HEK293 (cell line): ENCODE measurements around the gene IFNL1.

ENCODE experiments used
- GLIS1 ChIP-seq: fragments of 450-650 bp; formaldehyde crosslinking; IDR thresholded peaks from 2 replicates; pipeline ENCODE4 v1.5.1; 2016; ENCODE audit warnings: missing biosample characterization, missing genetic modification characterization
- GLIS2 ChIP-seq: fragments of 450-650 bp; formaldehyde crosslinking; IDR thresholded peaks from 2 replicates; pipeline ENCODE4 v1.5.1; 2016; ENCODE audit warnings: missing biosample characterization, missing genetic modification characterization
- KLF16 ChIP-seq: fragments of 450-650 bp; formaldehyde crosslinking; IDR thresholded peaks from 2 replicates; pipeline ENCODE4 v1.5.1; 2017; ENCODE audit warnings: missing biosample characterization, missing genetic modification characterization
- SP7 ChIP-seq: fragments of 450-650 bp; formaldehyde crosslinking; IDR thresholded peaks from 2 replicates; pipeline ENCODE4 v1.5.1; 2016; ENCODE audit warnings: missing biosample characterization, missing genetic modification characterization
- ZFP41 ChIP-seq: fragments of 450-650 bp; formaldehyde crosslinking; IDR thresholded peaks from 2 replicates; pipeline ENCODE4 v1.5.1; 2016; ENCODE audit warnings: missing biosample characterization, missing genetic modification characterization, borderline replicate concordance
- ZFP69B ChIP-seq: fragments of 450-650 bp; formaldehyde crosslinking; IDR thresholded peaks from 2 replicates; pipeline ENCODE4 v1.5.1; 2016; ENCODE audit warnings: missing biosample characterization, missing genetic modification characterization
- ZNF146 ChIP-seq: fragments of 450-650 bp; formaldehyde crosslinking; IDR thresholded peaks from 2 replicates; pipeline ENCODE4 v1.5.1; 2016; ENCODE audit warnings: missing biosample characterization, missing genetic modification characterization
- ZNF157 ChIP-seq: fragments of 450-650 bp; formaldehyde crosslinking; IDR thresholded peaks from 2 replicates; pipeline ENCODE4 v1.5.1; 2016; ENCODE audit warnings: missing biosample characterization, missing genetic modification characterization
- ZNF174 ChIP-seq: fragments of 450-650 bp; formaldehyde crosslinking; IDR thresholded peaks from 2 replicates; pipeline ENCODE4 v1.5.0; 2017; ENCODE audit warnings: missing biosample characterization, mild to moderate bottlenecking, missing genetic modification characterization
- ZNF266 ChIP-seq: fragments of 450-650 bp; formaldehyde crosslinking; IDR thresholded peaks from 2 replicates; pipeline ENCODE4 v1.5.1; 2016; ENCODE audit warnings: missing biosample characterization, missing genetic modification characterization, low read depth
- ZNF501 ChIP-seq: fragments of 450-650 bp; formaldehyde crosslinking; IDR thresholded peaks from 2 replicates; pipeline ENCODE4 v1.5.1; 2016; ENCODE audit warnings: missing biosample characterization, missing genetic modification characterization
- ZNF626 ChIP-seq: fragments of 450-650 bp; sonication (Bioruptor Pico); formaldehyde crosslinking; IDR thresholded peaks from 2 replicates; pipeline ENCODE4 v1.5.1; 2018; ENCODE audit warnings: missing biosample characterization, missing genetic modification characterization, inconsistent platforms
- ZNF629 ChIP-seq: fragments of 450-650 bp; formaldehyde crosslinking; IDR thresholded peaks from 2 replicates; pipeline ENCODE4 v1.5.1; 2017; ENCODE audit warnings: missing biosample characterization, missing genetic modification characterization
- ZSCAN30 ChIP-seq: fragments of 450-650 bp; IDR thresholded peaks from 2 replicates; pipeline ENCODE4 v1.5.1; 2018; ENCODE audit warnings: missing biosample characterization, mild to moderate bottlenecking, missing genetic modification characterization, moderate library complexity
- TF ChIP-seq, protein P1 (sequence below): fragments of 450-650 bp; formaldehyde crosslinking; conservative IDR thresholded peaks from 2 replicates; pipeline ENCODE4 v1.5.1; 2016; ENCODE audit warnings: low read depth, missing biosample characterization, missing genetic modification characterization
- TF ChIP-seq, protein P2 (sequence below): fragments of 450-650 bp; formaldehyde crosslinking; IDR thresholded peaks from 2 replicates; pipeline ENCODE4 v1.5.1; 2016; ENCODE audit warnings: missing biosample characterization, missing genetic modification characterization, borderline replicate concordance
- TF ChIP-seq, protein P3 (sequence below): fragments of 450-650 bp; formaldehyde crosslinking; IDR thresholded peaks from 2 replicates; pipeline ENCODE4 v1.5.1; 2016; ENCODE audit warnings: missing biosample characterization, missing genetic modification characterization
- TF ChIP-seq, protein P4 (sequence below): fragments of 450-650 bp; formaldehyde crosslinking; IDR thresholded peaks from 2 replicates; pipeline ENCODE4 v1.5.1; 2016; ENCODE audit warnings: missing biosample characterization, missing genetic modification characterization
- TF ChIP-seq, protein P5 (sequence below): fragments of 450-650 bp; formaldehyde crosslinking; IDR thresholded peaks from 2 replicates; pipeline ENCODE4 v1.5.1; 2016; ENCODE audit warnings: missing biosample characterization, missing genetic modification characterization
- TF ChIP-seq, protein P6 (sequence below): fragments of 450-650 bp; formaldehyde crosslinking; IDR thresholded peaks from 2 replicates; pipeline ENCODE4 v1.5.1; 2016; ENCODE audit warnings: missing biosample characterization, missing genetic modification characterization

Gene IFNL1

DNA sequence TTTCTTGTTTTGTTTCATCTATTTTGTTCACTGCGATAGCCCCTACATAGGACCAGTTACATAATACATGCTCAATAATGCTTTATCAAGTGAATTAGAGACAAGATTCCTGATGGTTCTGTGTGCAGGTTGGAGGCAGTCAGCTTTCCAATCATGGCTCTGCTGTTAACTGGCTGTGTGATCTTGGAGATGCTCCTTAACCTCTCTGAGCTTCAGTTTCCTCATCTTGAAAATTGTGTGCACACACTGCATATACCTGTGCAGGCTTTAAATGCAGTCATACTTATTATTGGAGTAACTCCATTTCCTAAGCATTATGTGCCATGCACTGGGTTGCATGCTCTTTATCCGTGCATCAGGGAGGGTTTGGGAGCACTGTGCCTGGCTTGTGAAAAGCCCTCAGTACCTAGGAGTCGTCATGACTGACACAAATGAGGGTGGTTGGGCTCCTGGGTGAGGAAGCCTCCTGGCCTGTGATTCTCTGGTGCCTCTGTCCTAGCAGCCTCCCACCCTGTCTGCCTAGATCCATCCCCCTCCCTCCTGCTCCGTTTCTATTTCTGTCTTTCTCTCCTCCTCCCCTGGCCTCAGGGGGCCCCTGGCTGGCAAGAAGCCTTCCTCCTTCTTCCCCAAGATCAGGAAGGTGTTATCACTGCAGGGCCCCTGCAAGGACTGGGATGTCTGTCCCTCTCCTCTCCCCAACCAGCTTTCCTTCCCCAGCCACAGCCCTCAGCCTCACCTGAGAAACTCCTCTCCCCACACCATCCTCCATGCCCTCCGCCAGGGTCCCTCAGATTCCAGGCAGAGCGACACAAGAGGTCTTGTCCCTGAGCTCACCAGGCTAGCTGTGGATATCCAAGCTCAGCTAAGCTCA, 8.7 kb downstream of the IFNL1 start (continued):
- TF ChIP-seq, protein P1, sequence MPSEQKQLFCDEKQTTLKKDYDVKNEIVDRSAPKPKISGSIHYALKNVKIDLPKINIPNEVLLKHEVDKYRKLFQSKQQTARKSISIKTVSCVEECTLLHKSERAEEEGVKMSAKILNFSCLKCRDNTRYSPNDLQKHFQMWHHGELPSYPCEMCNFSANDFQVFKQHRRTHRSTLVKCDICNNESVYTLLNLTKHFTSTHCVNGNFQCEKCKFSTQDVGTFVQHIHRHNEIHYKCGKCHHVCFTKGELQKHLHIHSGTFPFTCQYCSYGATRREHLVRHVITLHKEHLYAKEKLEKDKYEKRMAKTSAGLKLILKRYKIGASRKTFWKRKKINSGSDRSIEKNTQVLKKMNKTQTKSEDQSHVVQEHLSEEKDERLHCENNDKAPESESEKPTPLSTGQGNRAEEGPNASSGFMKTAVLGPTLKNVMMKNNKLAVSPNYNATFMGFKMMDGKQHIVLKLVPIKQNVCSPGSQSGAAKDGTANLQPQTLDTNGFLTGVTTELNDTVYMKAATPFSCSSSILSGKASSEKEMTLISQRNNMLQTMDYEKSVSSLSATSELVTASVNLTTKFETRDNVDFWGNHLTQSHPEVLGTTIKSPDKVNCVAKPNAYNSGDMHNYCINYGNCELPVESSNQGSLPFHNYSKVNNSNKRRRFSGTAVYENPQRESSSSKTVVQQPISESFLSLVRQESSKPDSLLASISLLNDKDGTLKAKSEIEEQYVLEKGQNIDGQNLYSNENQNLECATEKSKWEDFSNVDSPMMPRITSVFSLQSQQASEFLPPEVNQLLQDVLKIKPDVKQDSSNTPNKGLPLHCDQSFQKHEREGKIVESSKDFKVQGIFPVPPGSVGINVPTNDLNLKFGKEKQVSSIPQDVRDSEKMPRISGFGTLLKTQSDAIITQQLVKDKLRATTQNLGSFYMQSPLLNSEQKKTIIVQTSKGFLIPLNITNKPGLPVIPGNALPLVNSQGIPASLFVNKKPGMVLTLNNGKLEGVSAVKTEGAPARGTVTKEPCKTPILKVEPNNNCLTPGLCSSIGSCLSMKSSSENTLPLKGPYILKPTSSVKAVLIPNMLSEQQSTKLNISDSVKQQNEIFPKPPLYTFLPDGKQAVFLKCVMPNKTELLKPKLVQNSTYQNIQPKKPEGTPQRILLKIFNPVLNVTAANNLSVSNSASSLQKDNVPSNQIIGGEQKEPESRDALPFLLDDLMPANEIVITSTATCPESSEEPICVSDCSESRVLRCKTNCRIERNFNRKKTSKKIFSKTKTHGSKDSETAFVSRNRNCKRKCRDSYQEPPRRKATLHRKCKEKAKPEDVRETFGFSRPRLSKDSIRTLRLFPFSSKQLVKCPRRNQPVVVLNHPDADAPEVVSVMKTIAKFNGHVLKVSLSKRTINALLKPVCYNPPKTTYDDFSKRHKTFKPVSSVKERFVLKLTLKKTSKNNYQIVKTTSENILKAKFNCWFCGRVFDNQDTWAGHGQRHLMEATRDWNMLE (tag by site-specific recombination): no peak
- TF ChIP-seq ZNF266: no peak
- TF ChIP-seq, protein P2, sequence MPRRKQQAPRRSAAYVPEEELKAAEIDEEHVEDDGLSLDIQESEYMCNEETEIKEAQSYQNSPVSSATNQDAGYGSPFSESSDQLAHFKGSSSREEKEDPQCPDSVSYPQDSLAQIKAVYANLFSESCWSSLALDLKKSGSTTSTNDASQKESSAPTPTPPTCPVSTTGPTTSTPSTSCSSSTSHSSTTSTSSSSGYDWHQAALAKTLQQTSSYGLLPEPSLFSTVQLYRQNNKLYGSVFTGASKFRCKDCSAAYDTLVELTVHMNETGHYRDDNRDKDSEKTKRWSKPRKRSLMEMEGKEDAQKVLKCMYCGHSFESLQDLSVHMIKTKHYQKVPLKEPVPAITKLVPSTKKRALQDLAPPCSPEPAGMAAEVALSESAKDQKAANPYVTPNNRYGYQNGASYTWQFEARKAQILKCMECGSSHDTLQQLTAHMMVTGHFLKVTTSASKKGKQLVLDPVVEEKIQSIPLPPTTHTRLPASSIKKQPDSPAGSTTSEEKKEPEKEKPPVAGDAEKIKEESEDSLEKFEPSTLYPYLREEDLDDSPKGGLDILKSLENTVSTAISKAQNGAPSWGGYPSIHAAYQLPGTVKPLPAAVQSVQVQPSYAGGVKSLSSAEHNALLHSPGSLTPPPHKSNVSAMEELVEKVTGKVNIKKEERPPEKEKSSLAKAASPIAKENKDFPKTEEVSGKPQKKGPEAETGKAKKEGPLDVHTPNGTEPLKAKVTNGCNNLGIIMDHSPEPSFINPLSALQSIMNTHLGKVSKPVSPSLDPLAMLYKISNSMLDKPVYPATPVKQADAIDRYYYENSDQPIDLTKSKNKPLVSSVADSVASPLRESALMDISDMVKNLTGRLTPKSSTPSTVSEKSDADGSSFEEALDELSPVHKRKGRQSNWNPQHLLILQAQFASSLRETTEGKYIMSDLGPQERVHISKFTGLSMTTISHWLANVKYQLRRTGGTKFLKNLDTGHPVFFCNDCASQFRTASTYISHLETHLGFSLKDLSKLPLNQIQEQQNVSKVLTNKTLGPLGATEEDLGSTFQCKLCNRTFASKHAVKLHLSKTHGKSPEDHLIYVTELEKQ: no peak
- TF ChIP-seq ZNF501: 0 out of 2 replicates have a peak, but pooled peaks have one; percentile 30
- TF ChIP-seq, protein P3, sequence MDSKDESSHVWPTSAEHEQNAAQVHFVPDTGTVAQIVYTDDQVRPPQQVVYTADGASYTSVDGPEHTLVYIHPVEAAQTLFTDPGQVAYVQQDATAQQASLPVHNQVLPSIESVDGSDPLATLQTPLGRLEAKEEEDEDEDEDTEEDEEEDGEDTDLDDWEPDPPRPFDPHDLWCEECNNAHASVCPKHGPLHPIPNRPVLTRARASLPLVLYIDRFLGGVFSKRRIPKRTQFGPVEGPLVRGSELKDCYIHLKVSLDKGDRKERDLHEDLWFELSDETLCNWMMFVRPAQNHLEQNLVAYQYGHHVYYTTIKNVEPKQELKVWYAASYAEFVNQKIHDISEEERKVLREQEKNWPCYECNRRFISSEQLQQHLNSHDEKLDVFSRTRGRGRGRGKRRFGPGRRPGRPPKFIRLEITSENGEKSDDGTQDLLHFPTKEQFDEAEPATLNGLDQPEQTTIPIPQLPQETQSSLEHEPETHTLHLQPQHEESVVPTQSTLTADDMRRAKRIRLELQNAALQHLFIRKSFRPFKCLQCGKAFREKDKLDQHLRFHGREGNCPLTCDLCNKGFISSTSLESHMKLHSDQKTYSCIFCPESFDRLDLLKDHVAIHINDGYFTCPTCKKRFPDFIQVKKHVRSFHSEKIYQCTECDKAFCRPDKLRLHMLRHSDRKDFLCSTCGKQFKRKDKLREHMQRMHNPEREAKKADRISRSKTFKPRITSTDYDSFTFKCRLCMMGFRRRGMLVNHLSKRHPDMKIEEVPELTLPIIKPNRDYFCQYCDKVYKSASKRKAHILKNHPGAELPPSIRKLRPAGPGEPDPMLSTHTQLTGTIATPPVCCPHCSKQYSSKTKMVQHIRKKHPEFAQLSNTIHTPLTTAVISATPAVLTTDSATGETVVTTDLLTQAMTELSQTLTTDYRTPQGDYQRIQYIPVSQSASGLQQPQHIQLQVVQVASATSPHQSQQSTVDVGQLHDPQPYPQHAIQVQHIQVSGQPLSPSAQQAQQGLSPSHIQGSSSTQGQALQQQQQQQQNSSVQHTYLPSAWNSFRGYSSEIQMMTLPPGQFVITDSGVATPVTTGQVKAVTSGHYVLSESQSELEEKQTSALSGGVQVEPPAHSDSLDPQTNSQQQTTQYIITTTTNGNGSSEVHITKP (tag by site-specific recombination): no peak
- TF ChIP-seq GLIS2 (tag by site-specific recombination): peak; percentile 61
- no peak for TF ChIP-seq ZNF629 (tag by site-specific recombination)
- no peak for TF ChIP-seq ZNF157 (tag by site-specific recombination)
- no peak for TF ChIP-seq ZNF626 (tag by site-specific recombination)
- no peak for TF ChIP-seq ZFP41
- 0 out of 2 replicates have a peak, but pooled peaks have one; percentile 3 for TF ChIP-seq SP7 (tag by site-specific recombination)
- TF ChIP-seq ZNF146 (tag by site-specific recombination): no peak
- no peak for TF ChIP-seq ZSCAN30
- TF ChIP-seq, protein P4, sequence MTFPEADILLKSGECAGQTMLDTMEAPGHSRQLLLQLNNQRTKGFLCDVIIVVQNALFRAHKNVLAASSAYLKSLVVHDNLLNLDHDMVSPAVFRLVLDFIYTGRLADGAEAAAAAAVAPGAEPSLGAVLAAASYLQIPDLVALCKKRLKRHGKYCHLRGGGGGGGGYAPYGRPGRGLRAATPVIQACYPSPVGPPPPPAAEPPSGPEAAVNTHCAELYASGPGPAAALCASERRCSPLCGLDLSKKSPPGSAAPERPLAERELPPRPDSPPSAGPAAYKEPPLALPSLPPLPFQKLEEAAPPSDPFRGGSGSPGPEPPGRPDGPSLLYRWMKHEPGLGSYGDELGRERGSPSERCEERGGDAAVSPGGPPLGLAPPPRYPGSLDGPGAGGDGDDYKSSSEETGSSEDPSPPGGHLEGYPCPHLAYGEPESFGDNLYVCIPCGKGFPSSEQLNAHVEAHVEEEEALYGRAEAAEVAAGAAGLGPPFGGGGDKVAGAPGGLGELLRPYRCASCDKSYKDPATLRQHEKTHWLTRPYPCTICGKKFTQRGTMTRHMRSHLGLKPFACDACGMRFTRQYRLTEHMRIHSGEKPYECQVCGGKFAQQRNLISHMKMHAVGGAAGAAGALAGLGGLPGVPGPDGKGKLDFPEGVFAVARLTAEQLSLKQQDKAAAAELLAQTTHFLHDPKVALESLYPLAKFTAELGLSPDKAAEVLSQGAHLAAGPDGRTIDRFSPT: no peak
- no peak for TF ChIP-seq ZFP69B (tag by site-specific recombination)
- TF ChIP-seq, protein P5, sequence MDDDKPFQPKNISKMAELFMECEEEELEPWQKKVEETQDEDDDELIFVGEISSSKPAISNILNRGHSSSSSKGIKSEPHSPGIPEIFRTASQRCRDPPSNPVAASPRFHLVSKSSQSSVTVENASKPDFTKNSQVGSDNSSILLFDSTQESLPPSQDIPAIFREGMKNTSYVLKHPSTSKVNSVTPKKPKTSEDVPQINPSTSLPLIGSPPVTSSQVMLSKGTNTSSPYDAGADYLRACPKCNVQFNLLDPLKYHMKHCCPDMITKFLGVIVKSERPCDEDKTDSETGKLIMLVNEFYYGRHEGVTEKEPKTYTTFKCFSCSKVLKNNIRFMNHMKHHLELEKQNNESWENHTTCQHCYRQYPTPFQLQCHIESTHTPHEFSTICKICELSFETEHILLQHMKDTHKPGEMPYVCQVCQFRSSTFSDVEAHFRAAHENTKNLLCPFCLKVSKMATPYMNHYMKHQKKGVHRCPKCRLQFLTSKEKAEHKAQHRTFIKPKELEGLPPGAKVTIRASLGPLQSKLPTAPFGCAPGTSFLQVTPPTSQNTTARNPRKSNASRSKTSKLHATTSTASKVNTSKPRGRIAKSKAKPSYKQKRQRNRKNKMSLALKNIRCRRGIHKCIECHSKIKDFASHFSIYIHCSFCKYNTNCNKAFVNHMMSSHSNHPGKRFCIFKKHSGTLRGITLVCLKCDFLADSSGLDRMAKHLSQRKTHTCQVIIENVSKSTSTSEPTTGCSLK (tag by site-specific recombination): no peak
- TF ChIP-seq GLIS1 (tag by site-specific recombination): peak; percentile 82
- TF ChIP-seq, protein P6, sequence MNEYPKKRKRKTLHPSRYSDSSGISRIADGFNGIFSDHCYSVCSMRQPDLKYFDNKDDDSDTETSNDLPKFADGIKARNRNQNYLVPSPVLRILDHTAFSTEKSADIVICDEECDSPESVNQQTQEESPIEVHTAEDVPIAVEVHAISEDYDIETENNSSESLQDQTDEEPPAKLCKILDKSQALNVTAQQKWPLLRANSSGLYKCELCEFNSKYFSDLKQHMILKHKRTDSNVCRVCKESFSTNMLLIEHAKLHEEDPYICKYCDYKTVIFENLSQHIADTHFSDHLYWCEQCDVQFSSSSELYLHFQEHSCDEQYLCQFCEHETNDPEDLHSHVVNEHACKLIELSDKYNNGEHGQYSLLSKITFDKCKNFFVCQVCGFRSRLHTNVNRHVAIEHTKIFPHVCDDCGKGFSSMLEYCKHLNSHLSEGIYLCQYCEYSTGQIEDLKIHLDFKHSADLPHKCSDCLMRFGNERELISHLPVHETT (tag by site-specific recombination): no peak
- TF ChIP-seq ZNF174 (tag by site-specific recombination): no peak
- no peak for TF ChIP-seq KLF16 (tag by site-specific recombination)
